Inferior parietal cortex (tissue), 1 donor: ENCODE data around the gene TPSG1.
"Not testable (repeated sequence)": the region's sequence is repeated elsewhere in the genome, so short reads cannot be mapped to it uniquely, and the experiment has no call there.

ENCODE experiments used
- DNase-seq: peaks from one replicate; pipeline ENCODE4 v3.0.0-alpha.2; 2016; ENCODE audit errors: extremely low spot score

The TPSG1 gene

DNA sequence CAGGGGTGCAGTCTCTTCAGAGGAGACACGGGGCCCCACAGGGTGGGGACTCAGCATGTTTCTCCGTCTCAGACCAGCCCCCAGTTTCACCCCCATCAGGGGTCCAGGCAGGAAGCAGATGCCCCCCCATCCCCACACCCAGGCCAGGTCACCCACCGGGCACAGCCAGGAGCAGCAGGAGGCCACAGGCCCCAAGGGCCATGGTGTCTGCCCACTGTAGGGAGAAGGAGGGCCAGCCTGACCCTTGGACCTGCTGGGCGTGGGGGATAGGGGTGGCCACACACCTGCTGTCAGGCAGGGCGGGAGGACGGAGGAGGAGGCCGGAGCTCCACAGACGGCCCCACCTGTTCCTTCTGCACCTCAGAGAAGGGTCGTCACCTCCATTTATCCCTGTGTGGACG is at the start of gene TPSG1:
TPSG1 (minus strand) TSS at position 218 of the 401 bp plus-strand sequence; CDS start at position 202, 16 bp downstream.
- DNase-seq = no peak

DNA sequence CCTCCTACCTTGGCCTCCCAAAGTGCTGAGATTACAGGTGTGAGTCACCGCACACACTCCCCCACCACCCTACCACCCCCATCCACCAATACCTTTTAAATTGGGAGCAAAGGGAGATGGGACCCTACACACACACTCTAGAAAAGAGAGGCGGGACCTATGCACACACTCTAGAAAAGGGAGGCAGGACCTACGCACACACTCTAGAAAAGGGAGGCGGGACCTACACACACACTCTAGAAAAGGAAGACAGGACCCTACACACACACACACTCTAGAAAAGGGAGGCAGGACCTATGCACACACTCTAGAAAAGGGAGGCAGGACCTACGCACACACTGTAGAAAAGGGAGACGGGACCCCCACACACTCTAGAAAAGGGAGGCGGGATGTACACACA is 49.7 kb upstream of the TPSG1 start:
- no peak for DNase-seq

GRCh38 chr16:1273816-1274215 is 48.7 kb upstream of the TPSG1 start:
- no peak for DNase-seq

GRCh38 chr16:1272453-1273198 is 47.6 kb upstream of the TPSG1 start:
- DNase-seq = no peak

DNA sequence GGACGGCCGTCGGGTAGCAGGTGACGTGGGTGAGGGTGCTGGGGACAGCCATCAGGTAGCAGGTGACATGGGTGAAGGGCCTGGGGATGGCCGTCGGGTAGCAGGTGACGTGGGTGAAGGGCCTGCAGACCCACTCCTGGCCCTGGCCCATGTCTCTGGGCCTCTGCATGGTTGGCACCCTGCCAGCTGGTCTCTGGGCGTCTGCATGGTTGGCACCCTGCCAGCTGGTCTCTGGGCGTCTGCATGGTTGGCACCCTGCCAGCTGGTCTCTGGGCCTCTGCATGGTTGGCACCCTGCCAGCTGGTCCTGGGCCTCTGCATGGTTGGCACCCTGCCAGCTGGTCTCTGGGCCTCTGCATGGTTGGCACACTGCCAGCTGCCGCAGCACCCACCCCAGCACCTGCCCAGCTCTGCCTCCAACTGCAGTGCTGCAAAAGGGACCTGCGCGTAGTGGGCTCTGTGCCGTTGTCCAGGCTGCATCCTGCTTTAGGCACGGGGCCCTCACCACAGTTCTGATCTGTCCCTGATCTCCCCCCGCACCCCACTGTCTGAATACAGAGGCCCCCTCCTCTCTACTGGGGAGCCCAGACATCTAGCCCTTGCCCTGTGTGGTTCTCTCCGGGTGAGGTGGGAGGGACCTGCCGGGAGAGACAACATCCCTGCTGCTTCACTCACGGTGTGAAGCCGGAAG is 46.8 kb upstream of the TPSG1 start:
- DNase-seq = not testable (repeated sequence)

GRCh38 chr16:1271380-1271723 is 46.3 kb upstream of the TPSG1 start:
- no peak for DNase-seq

DNA sequence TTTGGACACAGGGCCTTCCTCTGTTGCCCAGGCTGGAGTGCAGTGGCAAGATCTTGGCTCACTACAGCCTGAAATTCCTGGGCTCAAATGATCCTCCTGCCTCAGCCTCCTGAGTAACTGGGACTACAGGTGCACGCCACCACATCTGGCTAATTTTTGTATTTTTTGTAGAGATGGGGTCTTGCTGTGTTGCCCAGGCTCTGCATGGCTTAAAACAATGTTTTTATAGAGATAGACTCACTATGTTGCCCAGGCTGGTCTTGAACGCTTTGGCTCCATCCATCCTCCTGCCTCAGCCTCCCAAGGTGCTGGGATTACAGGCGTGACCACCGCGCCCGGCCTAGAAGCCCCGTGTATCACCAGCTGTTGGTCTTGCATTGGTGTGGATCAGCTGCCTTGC is 44.4 kb upstream of the TPSG1 start:
- DNase-seq = not testable (repeated sequence)

DNA sequence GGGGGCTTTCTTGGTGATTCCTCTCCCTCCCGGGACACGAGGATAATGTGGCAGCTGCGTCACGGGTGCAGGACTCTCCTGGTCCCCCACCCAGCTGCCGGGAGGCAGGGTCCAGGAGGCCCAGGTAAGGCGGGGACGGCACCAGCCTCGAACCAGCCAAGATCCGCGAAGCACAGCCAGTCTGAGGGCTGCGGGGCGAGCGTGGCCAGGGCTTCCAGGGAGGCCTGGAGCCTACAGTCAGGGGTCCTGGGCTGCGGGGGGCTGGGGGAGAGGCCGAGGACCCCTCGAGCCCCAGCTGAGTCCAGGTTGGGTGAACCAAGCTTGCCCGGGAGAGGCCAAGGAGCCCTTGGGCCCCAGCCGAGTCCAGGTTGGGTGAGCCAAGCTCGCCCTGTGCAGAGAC is 40.8 kb upstream of the TPSG1 start:
- no peak for DNase-seq

- no peak for DNase-seq
Observed at GRCh38 chr16:1265090-1265630, 40.1 kb upstream of the TPSG1 start.

DNA sequence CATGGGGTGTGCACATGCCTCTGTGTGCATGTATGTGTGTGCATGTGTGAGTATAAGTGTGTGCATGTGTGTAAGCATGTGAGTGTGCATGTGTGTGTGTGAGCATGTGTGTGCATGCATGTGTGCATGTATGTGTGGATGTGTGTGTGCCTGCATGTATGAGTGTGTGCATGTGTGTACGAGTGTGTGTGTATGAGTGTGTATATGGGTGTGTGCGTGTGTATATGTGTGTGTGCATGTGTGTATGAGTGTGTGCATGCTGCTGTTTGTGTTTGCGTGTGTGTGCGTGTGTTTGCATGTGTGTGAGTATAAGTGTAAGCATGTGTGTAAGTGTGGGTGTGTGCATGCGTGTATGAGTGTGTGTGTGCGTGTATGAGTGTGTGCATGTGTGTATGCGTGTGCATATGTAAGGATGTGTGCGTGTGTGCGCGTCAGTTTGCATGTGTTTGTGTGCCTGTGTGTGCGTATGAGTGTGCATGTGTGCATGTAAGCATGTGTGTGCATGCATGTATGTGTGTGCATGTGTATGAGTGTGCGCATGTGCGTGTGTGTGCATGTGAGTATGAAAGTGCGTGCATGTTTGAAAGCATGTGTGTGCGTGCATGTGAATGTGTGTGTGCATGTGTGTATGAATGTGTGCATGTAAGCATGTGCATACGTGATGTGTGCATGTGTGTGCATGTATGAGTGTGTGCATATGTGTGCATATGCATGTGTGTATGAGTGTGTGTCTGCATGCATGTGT is 39.4 kb upstream of the TPSG1 start:
- no peak for DNase-seq

DNA sequence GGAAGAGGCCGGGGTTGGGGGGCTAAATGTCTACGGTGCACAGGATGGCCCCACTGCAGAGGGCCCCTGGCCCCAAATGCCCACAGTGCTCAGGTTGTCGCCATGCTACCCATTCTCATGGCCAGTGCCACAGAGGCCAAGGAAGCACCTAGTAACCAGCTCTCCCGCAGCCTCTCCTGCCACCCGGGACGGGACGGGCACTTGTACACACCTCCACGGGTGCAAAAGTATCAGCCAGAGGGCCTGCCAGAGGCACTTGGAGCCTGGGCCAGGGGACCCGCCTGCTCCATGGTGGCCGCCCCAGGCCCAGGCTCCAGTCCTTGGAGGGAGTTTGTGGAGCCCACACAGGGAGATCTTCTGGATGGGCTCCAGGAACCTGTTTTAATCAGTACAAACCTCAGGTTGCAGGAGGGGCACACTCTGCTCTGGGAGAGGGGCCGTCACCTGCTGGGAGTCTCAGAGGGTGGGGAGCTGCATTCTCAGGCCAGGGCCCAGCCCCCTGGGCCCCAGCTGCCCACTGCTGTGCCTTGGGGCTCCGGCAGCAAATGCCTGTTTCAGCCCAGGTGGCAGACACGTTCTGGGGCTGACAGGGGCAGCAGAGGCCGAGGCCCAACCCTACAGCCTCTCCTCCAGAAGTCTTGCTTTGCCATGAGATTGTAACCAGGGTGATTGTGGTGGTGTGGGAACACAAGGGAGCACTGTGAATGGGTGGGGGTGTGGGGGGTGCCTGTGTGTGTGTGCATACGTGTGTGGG is 38.7 kb upstream of the TPSG1 start:
- no peak for DNase-seq

DNA sequence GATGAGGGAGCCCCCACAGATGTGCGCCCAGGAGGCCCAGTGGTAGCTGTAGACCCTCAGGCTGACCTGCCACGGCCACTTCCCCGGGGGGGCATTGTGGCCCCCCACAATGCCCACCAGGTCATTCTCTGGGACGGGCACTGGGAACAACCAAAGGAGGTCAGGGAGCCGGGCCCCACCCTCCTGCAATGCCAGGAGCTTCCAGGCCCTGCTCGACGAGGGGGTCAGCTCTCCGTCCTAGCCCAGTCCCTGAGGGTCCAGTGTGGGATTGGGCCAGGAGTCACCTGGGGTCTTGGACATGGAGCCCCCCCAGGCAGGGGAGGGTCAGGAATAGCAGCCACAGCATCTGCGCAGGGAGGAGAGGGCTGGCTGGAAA is 37.8 kb upstream of the TPSG1 start:
- DNase-seq = no peak

DNA sequence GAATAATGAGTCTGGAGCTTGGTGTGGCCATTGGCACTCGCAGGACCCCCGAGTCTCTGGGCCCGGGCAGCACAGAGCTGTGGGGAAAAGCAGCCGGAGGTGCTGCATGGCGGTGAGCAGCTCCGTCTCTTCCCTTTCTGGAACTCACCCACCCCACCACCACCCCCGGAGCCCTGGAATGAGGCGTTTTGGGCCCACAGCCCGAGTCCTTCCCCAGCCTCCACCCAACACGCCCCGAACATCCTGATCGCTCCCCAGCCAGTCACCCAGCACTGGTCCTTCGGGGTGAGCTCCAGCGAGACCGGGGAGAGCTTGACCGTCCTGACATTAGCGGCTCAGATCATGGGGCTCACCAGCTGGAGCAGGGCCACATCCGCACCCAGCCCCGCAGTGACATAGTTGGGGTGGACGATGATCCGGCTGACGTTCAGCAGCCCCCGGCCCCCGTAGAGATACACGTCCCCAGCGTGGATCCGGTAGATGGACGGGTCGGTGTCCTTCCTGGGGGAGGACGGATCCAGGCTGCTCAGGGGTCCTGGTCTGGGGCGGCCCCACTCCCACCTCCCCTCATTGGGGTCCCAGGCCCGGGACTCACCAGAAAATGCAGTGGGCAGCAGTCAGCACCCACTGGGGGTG is 37.3 kb upstream of the TPSG1 start:
- no peak for DNase-seq

DNA sequence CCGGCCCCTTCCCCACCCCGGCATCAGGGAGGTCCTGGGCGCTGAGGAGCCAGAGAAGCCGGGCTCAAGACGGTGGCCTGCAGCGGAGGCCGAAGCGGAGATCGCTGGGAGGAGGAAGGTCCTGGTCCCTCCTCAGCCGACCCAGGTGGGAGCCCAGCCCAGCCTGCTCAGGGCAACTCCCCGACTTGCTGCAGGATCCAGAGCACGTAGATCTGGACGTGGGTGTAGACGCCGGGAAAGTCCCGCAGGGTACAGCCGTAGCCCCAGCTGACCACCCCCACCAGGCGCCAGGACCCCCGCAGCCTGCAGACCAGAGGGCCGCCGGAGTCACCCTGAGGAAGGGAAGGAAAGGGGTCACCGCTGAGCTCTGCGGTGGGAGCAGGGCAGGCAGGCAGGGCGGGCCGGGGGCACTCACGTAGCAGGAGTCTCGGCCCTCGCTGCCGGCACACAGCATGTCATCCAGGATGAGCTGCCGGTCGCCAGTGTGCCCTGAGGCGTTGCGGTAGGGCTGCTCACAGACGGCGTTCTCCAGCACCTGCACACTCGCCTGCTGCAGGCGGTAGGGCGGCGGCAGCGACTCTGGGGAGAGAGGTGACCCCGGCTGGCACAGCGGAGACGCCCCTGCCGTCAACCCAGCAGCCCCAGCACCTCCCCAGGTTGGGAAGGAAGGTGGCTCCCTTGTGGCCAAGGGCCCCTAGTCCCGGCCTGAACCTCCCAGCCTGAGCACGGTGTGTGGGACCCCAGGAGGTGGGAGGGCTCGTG is 36.2 kb upstream of the TPSG1 start:
- DNase-seq = no peak

DNA sequence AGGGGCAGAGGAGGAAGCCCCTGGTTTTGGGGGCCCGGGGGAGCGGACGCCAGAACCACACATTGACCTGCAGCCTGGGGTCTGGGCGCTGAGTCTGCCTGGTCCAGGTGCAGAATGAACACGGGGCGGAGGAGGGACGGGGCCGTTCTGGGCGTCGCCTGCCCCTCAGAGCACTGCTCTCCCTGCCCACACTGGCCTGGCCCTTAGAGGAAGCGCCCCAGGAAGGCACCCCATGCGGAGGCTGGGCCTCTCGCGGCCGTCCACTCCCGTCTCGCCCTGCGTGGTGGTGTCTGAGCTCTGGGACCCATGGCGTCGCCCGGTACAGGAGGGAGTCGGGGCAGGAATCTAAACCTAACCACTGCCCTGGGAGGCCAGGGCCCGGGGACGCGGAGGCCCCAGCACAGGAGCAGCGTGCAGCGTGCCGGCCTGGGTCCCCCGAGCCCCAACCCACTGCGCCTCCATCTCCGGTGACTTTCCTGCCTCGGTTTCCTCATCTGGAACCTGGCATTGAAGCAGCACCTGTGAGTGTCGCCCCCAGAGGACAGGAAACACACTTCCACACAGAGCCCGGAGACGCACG is 35.1 kb upstream of the TPSG1 start:
- DNase-seq = no peak

DNA sequence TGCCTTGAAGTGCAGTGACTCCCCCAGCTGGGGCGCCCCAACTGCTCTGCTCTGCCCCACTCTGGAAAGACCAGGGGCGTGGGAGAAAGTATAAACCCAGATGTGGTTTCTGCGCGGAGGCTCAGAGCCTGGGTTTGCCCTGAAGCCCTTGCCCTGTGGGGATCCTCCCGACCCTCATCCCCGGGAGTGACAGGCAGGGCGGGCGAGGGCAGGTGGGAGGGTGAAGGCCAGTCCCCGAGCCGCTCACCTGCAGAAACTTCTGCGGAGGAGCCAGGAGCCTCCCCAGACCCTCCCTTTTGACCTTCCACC is 34.6 kb upstream of the TPSG1 start:
- no peak for DNase-seq

- DNase-seq = no peak
Observed at GRCh38 chr16:1258906-1259759, 34.1 kb upstream of the TPSG1 start.

DNA sequence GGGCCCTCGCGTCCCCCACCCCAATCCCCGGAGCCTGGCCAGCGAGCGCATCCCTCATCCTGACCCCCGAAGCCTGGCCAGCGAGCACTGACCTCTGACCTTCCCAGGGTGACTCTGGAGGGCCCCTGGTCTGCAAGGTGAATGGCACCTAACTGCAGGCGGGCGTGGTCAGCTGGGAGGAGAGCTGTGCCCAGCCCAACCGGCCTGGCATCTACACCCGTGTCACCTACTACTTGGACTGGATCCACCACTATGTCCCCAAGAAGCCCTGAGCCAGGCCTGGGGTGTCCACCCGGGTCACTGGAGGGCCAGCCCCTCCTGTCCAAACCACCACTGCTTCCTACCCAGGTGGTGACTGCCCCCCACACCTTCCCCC is 33.1 kb upstream of the TPSG1 start:
- DNase-seq = no peak

- no peak for DNase-seq
Observed at GRCh38 chr16:1257561-1258224, 32.6 kb upstream of the TPSG1 start.
